Panc1 (cell line): ENCODE data around the gene PEPD. TPM values are rescaled to one million over a fixed set of nuclear protein-coding genes. Genes with fewer than 3 reads are reported as not detected.

Source experiments
- ATAC-seq: fragments of 200-7000 bp; cut with Tn5 transposase; 2 replicates; pipeline ENCODE4 v1.9.1; 2020; ENCODE audit warnings: mild to moderate bottlenecking, moderate library complexity
- BruUV-seq: library from RNA; stranded (reverse); fragments of 400-500 nt; replicated peaks from 2 replicates; lab custom pipeline; 2021; lab: Mats Ljungman, UMichigan
- CTCF ChIA-PET: fragments of 300-600 bp; sonication (Branson Sonifier 250); formaldehyde crosslinking; loops from one replicate; lab custom pipeline; 2022; ENCODE audit warnings: antibody characterized with exemption; lab: Charles Lee
- POLR2A ChIA-PET: fragments of 300-600 bp; sonication (Branson Sonifier 250); formaldehyde crosslinking; loops from one replicate; lab custom pipeline; 2022; ENCODE audit warnings: antibody characterized with exemption; lab: Charles Lee
- DNase-seq: peaks from one replicate; pipeline ENCODE4 v3.0.0-alpha.2; 2010; ENCODE audit warnings: low read depth, low spot score
- H3K27ac ChIP-seq: 2 replicates; pipeline ENCODE4 v1.5.1; 2011; ENCODE audit warnings: mild to moderate bottlenecking, low read length, inconsistent platforms
- H3K27me3 ChIP-seq: fragments of 200-500 bp; sonication (Bioruptor generic); 2 replicates; pipeline ENCODE4 v1.6.0; 2014; ENCODE audit warnings: low read length, inconsistent platforms; ENCODE audit not compliant: control insufficient read depth, insufficient read depth
- H3K36me3 ChIP-seq: fragments of 200-500 bp; sonication (Bioruptor generic); 2 replicates; pipeline ENCODE4 v1.5.1; 2014; ENCODE audit warnings: inconsistent platforms, mild to moderate bottlenecking, low read length, moderate library complexity; ENCODE audit not compliant: control insufficient read depth, insufficient read depth
- H3K4me1 ChIP-seq: 2 replicates; pipeline ENCODE4 v1.5.1; 2011; ENCODE audit warnings: inconsistent platforms, mild to moderate bottlenecking, low read length, moderate library complexity; ENCODE audit not compliant: control insufficient read depth, insufficient read depth
- H3K4me3 ChIP-seq, 2 experiments: 2 replicates each; pipeline ENCODE4 v1.5.1; 2011 to 2012; ENCODE audit warnings: low read depth in 2 of 2, low read length in 2 of 2, mild to moderate bottlenecking in 2 of 2, inconsistent platforms in 1 of 2, moderate library complexity in 1 of 2
- H3K9me3 ChIP-seq: fragments of 200-500 bp; sonication (Bioruptor generic); 2 replicates; pipeline ENCODE4 v1.5.1; 2014; ENCODE audit warnings: low read depth, mild to moderate bottlenecking, inconsistent platforms, low read length, moderate library complexity; ENCODE audit not compliant: control insufficient read depth, insufficient read depth
- CTCF ChIP-seq: fragments of 450-650 bp; IDR thresholded peaks from 2 replicates; pipeline ENCODE4 v1.5.1; 2017; ENCODE audit warnings: mild to moderate bottlenecking
- POLR2AphosphoS5 ChIP-seq: IDR thresholded peaks from 2 replicates; pipeline ENCODE4 v1.6.1; 2012; ENCODE audit warnings: mild to moderate bottlenecking, low read depth, low read length, moderate library complexity
- REST ChIP-seq, 2 experiments: IDR thresholded peaks; 2 replicates each; pipeline ENCODE4 v1.6.1; 2011 to 2012; ENCODE audit warnings: low read depth in 2 of 2, control low read depth in 1 of 2, low read length in 1 of 2, mild to moderate bottlenecking in 1 of 2, moderate library complexity in 1 of 2; ENCODE audit not compliant: insufficient read depth in 1 of 2
- SIN3A ChIP-seq: IDR thresholded peaks from 2 replicates; pipeline ENCODE4 v1.6.1; 2012; ENCODE audit warnings: low read depth, mild to moderate bottlenecking, low read length, moderate library complexity, borderline replicate concordance; ENCODE audit not compliant: insufficient read depth
- TCF7L2 ChIP-seq: IDR thresholded peaks from 2 replicates; pipeline ENCODE4 v1.6.1; 2011; ENCODE audit warnings: mild to moderate bottlenecking, low read depth, low read length, inconsistent platforms
- in situ Hi-C: cut with HindIII; loops from 2 replicates; pipeline ENCODE4 v1.10.0; 2016; ENCODE audit warnings: low sequenced_read_pairs, low pct_unique_long_range_greater_than_20kb
- intact Hi-C: fragments of 100-400 bp; cut with micrococcal nuclease; formaldehyde crosslinking; loops from one replicate; pipeline ENCODE4 v1.10.0; 2022; ENCODE audit not compliant: unreplicated experiment
- total RNA-seq: library from RNA; stranded (reverse); gene quantifications from one replicate; pipeline ENCODE4 v1.2.1, GENCODE V29; 2021; ENCODE audit not compliant: unreplicated experiment

The PEPD gene
- total RNA-seq, 1 experiment from 2014 or later, result 102 TPM

- TF ChIP-seq REST (IDR thresholded peaks at IDR 0.05; ENCODE audit: insufficient read depth in 1 of 2, low read depth in 2 of 2, low read length in 1 of 2) (no peak), CTCF (no peak), TCF7L2 (no peak), POLR2AphosphoS5 (no peak), SIN3A (no peak)
- CTCF ChIA-PET, result no interaction called here
- DNase-seq (no peak), ATAC-seq (no peak)
- Histone ChIP-seq H3K4me1 (peaks cover 3% of the 10 kb centered on the region; the same call in 1 of the 2 replicates), H3K9me3 (no peaks in the 10 kb centered on the region), H3K36me3 (no peaks in the 10 kb centered on the region), H3K27me3 (no peaks in the 10 kb centered on the region), H3K27ac (no peak overlapping the region), H3K4me3 (no peak overlapping the region)
- POLR2A ChIA-PET, result no interaction called here
- intact Hi-C loops (no loop called here), in situ Hi-C loops (no loop called here)
- no TSS peak for BruUV-seq
Observed at GRCh38 chr19:33386361-33386858, 135.2 kb downstream of the PEPD start.

DNA sequence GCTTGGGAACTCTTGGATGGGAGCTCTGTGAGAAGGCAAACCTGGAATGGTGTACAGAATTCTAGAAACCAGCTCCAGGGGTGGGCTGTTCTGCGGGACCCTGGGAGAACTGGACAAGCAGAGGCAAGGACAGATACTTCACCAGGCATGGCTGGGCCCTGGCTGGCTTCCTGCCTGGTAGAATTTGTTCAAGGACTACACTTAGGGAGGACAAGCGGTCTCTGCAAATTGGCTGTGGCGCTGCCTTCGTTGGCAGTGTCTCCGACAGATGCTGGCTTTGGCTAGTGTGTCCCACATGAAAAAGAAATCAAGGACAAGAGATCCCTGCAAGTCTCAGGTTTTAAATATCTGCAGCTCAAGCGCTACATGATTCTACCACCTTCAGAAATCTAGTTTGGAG lies 135.6 kb downstream of the PEPD start:
- POLR2A ChIA-PET, result no interaction called here
- no peak overlapping the region for H3K27ac ChIP-seq
- CTCF ChIA-PET, result no interaction called here
- DNase-seq (no peak), ATAC-seq (no peak)
- H3K36me3 ChIP-seq, result no peaks in the 10 kb centered on the region
- H3K9me3 ChIP-seq, result no peaks in the 10 kb centered on the region
- BruUV-seq, result no TSS peak
- no peak for TF ChIP-seq POLR2AphosphoS5
- TF ChIP-seq TCF7L2, result no peak
- no peak for TF ChIP-seq CTCF
- TF ChIP-seq REST (IDR thresholded peaks at IDR 0.05; ENCODE audit: insufficient read depth in 1 of 2, low read depth in 2 of 2, low read length in 1 of 2), result no peak
- no peak for TF ChIP-seq SIN3A
- intact Hi-C loops, result no loop called here
- in situ Hi-C loops, result no loop called here
- H3K4me1 ChIP-seq, result peaks cover 7% of the 10 kb centered on the region; the same call in 1 of the 2 replicates
- H3K27me3 ChIP-seq, result no peaks in the 10 kb centered on the region
- no peak overlapping the region for H3K4me3 ChIP-seq
